Inferior parietal cortex (tissue), 1 donor: ENCODE data around the gene PGAM5.

Experiments used
- DNase-seq: peaks from one replicate; pipeline ENCODE4 v3.0.0-alpha.2; 2016; ENCODE audit errors: extremely low spot score

PGAM5 gene

GRCh38 chr12:132720606-132721345 is 10.1 kb downstream of the PGAM5 start:
- no peak for DNase-seq

GRCh38 chr12:132723015-132723763 is 12.5 kb downstream of the PGAM5 start:
- DNase-seq: no peak

GRCh38 chr12:132723764-132724140 is 13.1 kb downstream of the PGAM5 start:
- DNase-seq: no peak

- no peak for DNase-seq
Measured at GRCh38 chr12:132724506-132725241, 14.0 kb downstream of the PGAM5 start.

- no peak for DNase-seq
Measured at GRCh38 chr12:132726386-132726785, 15.7 kb downstream of the PGAM5 start.

GRCh38 chr12:132727091-132727794 is 16.6 kb downstream of the PGAM5 start:
- DNase-seq: no peak

- no peak for DNase-seq
Measured at GRCh38 chr12:132728502-132728901, 17.9 kb downstream of the PGAM5 start.

- no peak for DNase-seq
Measured at GRCh38 chr12:132729541-132730320, 19.1 kb downstream of the PGAM5 start.

GRCh38 chr12:132730353-132730752 is 19.7 kb downstream of the PGAM5 start:
- no peak for DNase-seq

- no peak for DNase-seq
Measured at GRCh38 chr12:132731574-132731973, 20.9 kb downstream of the PGAM5 start.

GRCh38 chr12:132734206-132734605 is 23.6 kb downstream of the PGAM5 start:
- no peak for DNase-seq

GRCh38 chr12:132735496-132735895 is 24.9 kb downstream of the PGAM5 start:
- DNase-seq: no peak

GRCh38 chr12:132736378-132736777 is 25.7 kb downstream of the PGAM5 start:
- no peak for DNase-seq

- DNase-seq: no peak
Measured at GRCh38 chr12:132736913-132737312, 26.3 kb downstream of the PGAM5 start.

- DNase-seq: no peak
Measured at GRCh38 chr12:132739600-132740312, 29.1 kb downstream of the PGAM5 start.

- no peak for DNase-seq
Measured at GRCh38 chr12:132740313-132740646, 29.6 kb downstream of the PGAM5 start.

- no peak for DNase-seq
Measured at GRCh38 chr12:132740652-132741051, 30.0 kb downstream of the PGAM5 start.

- no peak for DNase-seq
Measured at GRCh38 chr12:132741620-132742019, 31.0 kb downstream of the PGAM5 start.

GRCh38 chr12:132743831-132744230 is 33.2 kb downstream of the PGAM5 start:
- DNase-seq: no peak

GRCh38 chr12:132746613-132747012 is 36.0 kb downstream of the PGAM5 start:
- DNase-seq: no peak

GRCh38 chr12:132747395-132747794 is 36.8 kb downstream of the PGAM5 start:
- DNase-seq: no peak
